Skeletal muscle tissue (tissue), 4 donors: ENCODE results near the gene CCBE1. TPM values are rescaled to one million over a fixed set of nuclear protein-coding genes. Genes with fewer than 3 reads are reported as not detected.

ENCODE experiments used
- H3K27ac ChIP-seq: one replicate; pipeline ENCODE4 v1.7.0; 2013; ENCODE audit warnings: mild to moderate bottlenecking, low read depth, low read length, inconsistent platforms
- H3K27me3 ChIP-seq, 3 donors: one replicate each; pipeline ENCODE4 v1.7.0; 2013; ENCODE audit warnings: low read length in 3 of 3; ENCODE audit not compliant: control insufficient read depth in 3 of 3, insufficient read depth in 3 of 3
- H3K36me3 ChIP-seq, 3 donors: one replicate each; pipeline ENCODE4 v1.7.0; 2013; ENCODE audit warnings: low read length in 3 of 3; ENCODE audit not compliant: control insufficient read depth in 3 of 3, insufficient read depth in 3 of 3
- H3K4me1 ChIP-seq, 3 donors: one replicate each; pipeline ENCODE4 v1.7.0; 2013; ENCODE audit warnings: low read length in 3 of 3, mild to moderate bottlenecking in 3 of 3; ENCODE audit not compliant: control insufficient read depth in 3 of 3, insufficient read depth in 3 of 3
- H3K4me3 ChIP-seq, 3 donors: one replicate each; pipeline ENCODE4 v1.7.0; 2013; ENCODE audit warnings: low read length in 3 of 3
- H3K9ac ChIP-seq, 3 donors: one replicate each; pipeline ENCODE4 v1.7.0; 2013; ENCODE audit warnings: low read length in 3 of 3, mild to moderate bottlenecking in 3 of 3, moderate library complexity in 2 of 3, low read depth in 1 of 3
- H3K9me3 ChIP-seq, 3 donors: one replicate each; pipeline ENCODE4 v1.7.0; 2013; ENCODE audit warnings: low read length in 3 of 3; ENCODE audit not compliant: control insufficient read depth in 3 of 3
- total RNA-seq: library from RNA; depleted of rRNA; stranded (reverse); fragments of >200 nt; gene quantifications from one replicate; pipeline ENCODE4 v1.2.3, GENCODE V29; 2014
- donor health status: Osteomylitis.

Gene CCBE1
- total RNA-seq, 1 donor from 2014 or later, result 2.6 TPM

GRCh38 chr18:59616501-59616900 lies 80.7 kb downstream of the CCBE1 start:
- Histone ChIP-seq H3K9me3 (no peaks in the 10 kb centered on the region), H3K27me3 (peaks cover 2 to 8% (median 3%) of the 10 kb centered on the region in 3 donors), H3K4me1 (peaks cover 0 to 5% (median 2%) of the 10 kb centered on the region in 3 donors), H3K9ac (no peak overlapping the region), H3K36me3 (no peaks in the 10 kb centered on the region), H3K27ac (no peak overlapping the region), H3K4me3 (no peak overlapping the region)

- no peaks in the 10 kb centered on the region for H3K9me3 ChIP-seq
- H3K27me3 ChIP-seq, result peaks cover 0 to 8% (median 3%) of the 10 kb centered on the region in 3 donors
- no peak overlapping the region for H3K27ac ChIP-seq
- H3K36me3 ChIP-seq, result no peaks in the 10 kb centered on the region
- H3K4me3 ChIP-seq, result no peak overlapping the region
- H3K9ac ChIP-seq, result no peak overlapping the region
- peaks cover 0 to 5% (median 2%) of the 10 kb centered on the region in 3 donors for H3K4me1 ChIP-seq
Measured at GRCh38 chr18:59613903-59614302, 83.3 kb downstream of the CCBE1 start.

GRCh38 chr18:59612381-59612780 lies 84.8 kb downstream of the CCBE1 start:
- Histone ChIP-seq H3K36me3 (no peaks in the 10 kb centered on the region), H3K4me1 (peaks cover 0 to 5% (median 2%) of the 10 kb centered on the region in 3 donors), H3K27me3 (peaks cover 0 to 8% (median 3%) of the 10 kb centered on the region in 3 donors), H3K27ac (no peak overlapping the region), H3K9ac (no peak overlapping the region), H3K9me3 (no peaks in the 10 kb centered on the region), H3K4me3 (no peak overlapping the region)

- Histone ChIP-seq H3K36me3 (no peaks in the 10 kb centered on the region), H3K4me1 (peaks cover 0 to 5% (median 2%) of the 10 kb centered on the region in 3 donors), H3K27ac (no peak overlapping the region), H3K4me3 (no peak overlapping the region), H3K9ac (no peak overlapping the region), H3K27me3 (peaks cover 0 to 8% (median 0%) of the 10 kb centered on the region in 3 donors), H3K9me3 (no peaks in the 10 kb centered on the region)
Measured at GRCh38 chr18:59610546-59611140, 86.6 kb downstream of the CCBE1 start.

- H3K27ac ChIP-seq, result no peak overlapping the region
- no peaks in the 10 kb centered on the region for H3K36me3 ChIP-seq
- H3K9me3 ChIP-seq, result no peaks in the 10 kb centered on the region
- no peak overlapping the region for H3K4me3 ChIP-seq
- peaks cover 0 to 3% (median 0%) of the 10 kb centered on the region in 3 donors for H3K27me3 ChIP-seq
- H3K9ac ChIP-seq, result no peak overlapping the region
- peaks cover 0 to 5% (median 2%) of the 10 kb centered on the region in 3 donors for H3K4me1 ChIP-seq
Measured at GRCh38 chr18:59609654-59610053, 87.6 kb downstream of the CCBE1 start.

GRCh38 chr18:59607471-59607870 lies 89.8 kb downstream of the CCBE1 start:
- peaks cover 0 to under 1% (median 0%) of the 10 kb centered on the region in 3 donors for H3K4me1 ChIP-seq
- H3K9ac ChIP-seq, result no peak overlapping the region
- H3K36me3 ChIP-seq, result no peaks in the 10 kb centered on the region
- no peaks in the 10 kb centered on the region for H3K9me3 ChIP-seq
- no peak overlapping the region for H3K4me3 ChIP-seq
- no peak overlapping the region for H3K27ac ChIP-seq
- H3K27me3 ChIP-seq, result no peaks in the 10 kb centered on the region

GRCh38 chr18:59607078-59607379 lies 90.2 kb downstream of the CCBE1 start:
- Histone ChIP-seq H3K9ac (no peak overlapping the region), H3K27ac (no peak overlapping the region), H3K4me3 (no peak overlapping the region), H3K36me3 (no peaks in the 10 kb centered on the region), H3K9me3 (no peaks in the 10 kb centered on the region), H3K27me3 (no peaks in the 10 kb centered on the region), H3K4me1 (no peaks in the 10 kb centered on the region)

- Histone ChIP-seq H3K4me3 (no peak overlapping the region), H3K9ac (no peak overlapping the region), H3K4me1 (no peaks in the 10 kb centered on the region), H3K9me3 (no peaks in the 10 kb centered on the region), H3K27me3 (no peaks in the 10 kb centered on the region), H3K27ac (no peak overlapping the region), H3K36me3 (no peaks in the 10 kb centered on the region)
Measured at GRCh38 chr18:59606193-59607077, 90.8 kb downstream of the CCBE1 start.

- Histone ChIP-seq H3K9me3 (no peaks in the 10 kb centered on the region), H3K27me3 (no peaks in the 10 kb centered on the region), H3K4me3 (no peak overlapping the region), H3K9ac (no peak overlapping the region), H3K4me1 (no peaks in the 10 kb centered on the region), H3K27ac (no peak overlapping the region), H3K36me3 (no peaks in the 10 kb centered on the region)
Measured at GRCh38 chr18:59605633-59606192, 91.5 kb downstream of the CCBE1 start.

- Histone ChIP-seq H3K27ac (no peak overlapping the region), H3K4me1 (no peaks in the 10 kb centered on the region), H3K9me3 (no peaks in the 10 kb centered on the region)
Measured at GRCh38 chr18:59604877-59605276, 92.3 kb downstream of the CCBE1 start.

More at GRCh38 chr18:59604877-59605276, 92.3 kb downstream of the CCBE1 start:
- no peak overlapping the region for H3K4me3 ChIP-seq
- H3K9ac ChIP-seq, result no peak overlapping the region
- no peaks in the 10 kb centered on the region for H3K27me3 ChIP-seq
- H3K36me3 ChIP-seq, result no peaks in the 10 kb centered on the region
